KG1 (cell line): ENCODE data around the gene LGALS13.
"Not testable (repeated sequence)": the region's sequence is repeated elsewhere in the genome, so short reads cannot be mapped to it uniquely, and the experiment has no call there.

Experiments
- DNase-seq: peaks from one replicate; lab custom pipeline; 2025; lab: John Stamatoyannopoulos, UW

Gene LGALS13

GRCh38 chr19:39617745-39618144 is 15.4 kb downstream of the LGALS13 start:
- DNase-seq: no peak

- DNase-seq: no peak
Measured at GRCh38 chr19:39623946-39624345, 21.6 kb downstream of the LGALS13 start.

GRCh38 chr19:39627631-39628030 is 25.3 kb downstream of the LGALS13 start:
- not testable (repeated sequence) for DNase-seq

- DNase-seq: no peak
Measured at GRCh38 chr19:39631178-39631577, 28.9 kb downstream of the LGALS13 start.

GRCh38 chr19:39631626-39632025 is 29.3 kb downstream of the LGALS13 start:
- no peak for DNase-seq

GRCh38 chr19:39637891-39638290 is 35.6 kb downstream of the LGALS13 start:
- DNase-seq: no peak

- no peak for DNase-seq
Measured at GRCh38 chr19:39641773-39642172, 39.4 kb downstream of the LGALS13 start.

- DNase-seq: no peak
Measured at GRCh38 chr19:39643591-39643990, 41.3 kb downstream of the LGALS13 start.

- no peak for DNase-seq
Measured at GRCh38 chr19:39645800-39646411, 43.6 kb downstream of the LGALS13 start.

GRCh38 chr19:39647918-39648317 is 45.6 kb downstream of the LGALS13 start:
- no peak for DNase-seq

GRCh38 chr19:39655613-39656012 is 53.3 kb downstream of the LGALS13 start, which contains the start of gene LGALS16:
Gene LGALS16, plus strand, starts transcription at chr19:39655913. Its CDS starts 49 bp downstream, at chr19:39655962.
- DNase-seq: no peak
